Measurements from ENCODE around the gene ATOSA.

Gene ATOSA

DNA sequence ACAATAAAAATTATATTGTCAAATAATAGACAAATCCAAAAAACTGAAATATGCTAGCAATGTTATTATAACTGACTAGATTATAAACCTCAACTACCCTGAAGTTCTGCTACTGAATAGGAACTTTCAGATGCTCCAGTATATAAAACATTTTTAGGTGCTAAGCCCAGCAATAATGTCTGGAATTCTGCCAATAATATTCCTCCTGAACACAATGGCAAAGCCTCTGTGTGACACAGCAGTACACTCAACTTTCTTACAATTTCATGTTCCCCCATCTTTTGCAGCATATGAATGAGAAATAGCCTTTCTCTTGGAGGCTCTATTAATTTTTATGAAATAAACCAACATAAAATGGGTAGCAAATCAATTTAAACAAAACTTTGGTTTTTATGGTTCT lies 29.5 kb downstream of the ATOSA start:
- no peak for DNase-seq

DNA sequence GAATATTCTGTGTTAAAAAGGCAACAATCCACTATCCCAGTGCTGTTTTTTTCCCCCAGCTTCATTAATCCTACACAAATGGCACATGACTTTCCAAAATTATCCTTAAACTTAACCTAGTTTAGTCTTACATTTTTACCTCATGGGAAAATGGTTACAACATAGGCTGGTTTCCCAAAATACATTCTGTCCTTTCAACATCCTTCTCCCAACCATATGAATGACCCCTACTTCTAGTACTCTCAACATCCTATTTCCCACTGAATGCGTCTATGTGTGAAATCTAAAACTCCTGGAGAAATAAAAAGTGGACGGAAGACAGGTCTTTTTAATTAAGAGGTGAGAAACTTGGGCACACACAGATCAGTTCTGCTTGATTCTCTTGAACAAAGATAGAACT lies 33.3 kb downstream of the ATOSA start:
- DNase-seq = no peak

DNA sequence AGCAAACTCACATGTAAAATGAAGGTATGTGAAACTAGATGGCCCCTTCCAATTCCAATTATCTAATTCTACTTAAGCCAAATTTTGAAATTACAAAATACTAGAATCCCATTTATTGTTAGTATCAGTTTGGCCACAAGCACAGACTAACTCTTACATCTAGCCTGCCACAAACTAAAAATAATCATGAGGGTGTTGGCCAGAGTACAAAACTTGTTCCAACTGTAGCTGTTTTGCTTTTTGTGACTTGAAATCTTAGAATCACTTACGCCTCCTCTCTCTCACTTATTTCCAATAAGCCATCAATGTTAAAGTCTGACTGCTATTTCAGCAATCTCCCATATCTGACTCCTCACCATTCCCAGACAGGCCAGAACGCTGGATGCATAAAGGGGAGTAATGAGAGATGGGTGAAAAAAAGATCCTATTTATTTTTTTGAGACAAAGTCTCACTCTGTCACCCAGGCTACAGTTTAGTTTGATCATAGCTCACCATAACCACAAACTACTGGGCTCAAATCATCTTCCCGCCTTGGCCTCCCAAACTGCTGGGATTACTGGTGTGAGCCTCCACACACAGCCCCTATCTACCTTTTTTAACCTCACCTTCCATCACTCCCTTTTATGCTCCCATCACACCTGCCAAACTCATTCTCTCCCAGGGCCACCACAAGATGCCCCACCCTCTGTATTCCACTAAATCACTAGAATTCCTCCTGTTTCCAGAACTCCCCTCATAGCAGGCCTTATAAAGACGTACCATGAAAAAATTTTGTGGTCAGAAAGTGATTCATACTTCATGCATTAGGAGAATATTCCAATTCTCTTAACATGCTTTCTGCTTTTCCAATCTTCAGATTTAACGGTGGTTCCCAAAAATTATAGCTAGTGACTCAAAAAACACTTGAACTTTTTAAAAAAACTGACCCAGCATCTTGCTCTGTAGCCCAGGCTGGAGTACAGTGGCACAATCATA lies 36.5 kb downstream of the ATOSA start:
- DNase-seq = no peak

- DNase-seq = no peak
Observed at GRCh38 chr15:52636459-52636858, 42.7 kb downstream of the ATOSA start.

DNA sequence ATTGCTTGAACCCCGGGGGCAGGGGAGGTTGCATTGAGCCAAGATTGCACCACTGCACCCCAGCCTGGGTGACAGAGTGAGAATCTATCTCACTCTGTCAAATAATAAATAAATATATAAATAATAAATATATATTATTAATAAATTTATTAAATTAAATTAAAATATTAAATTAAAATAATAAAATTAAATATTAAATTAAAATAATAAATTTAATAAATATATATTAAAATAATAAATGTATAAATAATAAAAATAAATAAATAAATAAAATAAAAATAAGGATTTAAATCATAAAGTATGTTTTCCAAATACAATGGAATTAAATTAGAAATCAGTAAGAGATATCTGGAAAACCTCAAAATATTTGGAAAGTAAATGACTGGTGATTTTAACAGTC lies 43.3 kb downstream of the ATOSA start:
- no peak for DNase-seq

Measured in inflammatory macrophage treated with lipopolysaccharide for 4 hours (primary cell).